Stimulated activated CD8-positive, alpha-beta memory T cell treated with anti-CD3 and anti-CD28 coated beads, Interleukin-12 subunit alpha, Interleukin-12 subunit beta, amount 100 ng/mL, for 1 hour (primary cell): ENCODE results near the gene DBH.

Source experiments
- DNase-seq: peaks from one replicate; pipeline ENCODE4 v3.0.0-alpha.2; 2020; ENCODE audit warnings: low read depth

Gene DBH

GRCh38 chr9:133701981-133702797 lies 66.0 kb downstream of the DBH start:
- DNase-seq = peak; percentile 37

DNA sequence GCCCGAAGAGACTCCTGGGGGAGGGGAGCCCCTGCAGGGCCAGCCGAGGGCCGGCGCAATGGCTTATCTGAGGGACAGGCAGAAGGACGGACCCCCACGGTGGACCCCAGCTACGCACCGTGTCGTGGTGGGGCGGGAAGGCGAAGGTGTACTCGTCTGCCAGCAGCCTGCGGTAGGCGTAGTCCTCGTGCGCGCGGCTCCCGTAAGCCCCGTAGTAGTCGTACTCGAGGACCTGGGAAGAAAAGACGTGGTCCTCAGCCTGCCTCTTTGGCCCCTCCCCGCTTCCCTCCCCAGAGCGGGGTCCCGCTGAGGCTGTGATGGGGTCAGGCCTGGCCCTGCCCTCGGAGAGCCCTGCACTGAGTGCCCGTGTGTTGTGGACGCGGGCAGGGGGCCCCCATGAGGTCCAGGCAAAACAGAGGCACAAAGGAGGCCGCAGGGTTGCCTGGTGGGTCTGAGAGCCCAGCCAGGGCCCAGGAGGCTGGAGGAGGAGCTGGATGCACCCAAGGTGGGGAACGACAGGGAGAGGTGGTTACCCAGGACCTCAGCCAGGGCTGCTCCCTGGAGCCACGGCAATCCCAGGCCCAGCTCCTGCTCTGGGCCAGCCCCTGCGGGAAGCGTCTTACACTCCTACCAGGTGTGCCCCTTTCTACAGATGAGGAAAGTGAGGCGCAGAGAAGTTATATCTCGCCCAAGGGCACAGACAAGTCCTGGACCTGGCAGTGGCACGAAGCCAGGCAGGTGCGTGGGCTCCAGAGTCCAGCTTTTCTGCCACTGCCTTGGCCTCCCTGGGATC lies 66.8 kb downstream of the DBH start:
- no peak for DNase-seq

DNA sequence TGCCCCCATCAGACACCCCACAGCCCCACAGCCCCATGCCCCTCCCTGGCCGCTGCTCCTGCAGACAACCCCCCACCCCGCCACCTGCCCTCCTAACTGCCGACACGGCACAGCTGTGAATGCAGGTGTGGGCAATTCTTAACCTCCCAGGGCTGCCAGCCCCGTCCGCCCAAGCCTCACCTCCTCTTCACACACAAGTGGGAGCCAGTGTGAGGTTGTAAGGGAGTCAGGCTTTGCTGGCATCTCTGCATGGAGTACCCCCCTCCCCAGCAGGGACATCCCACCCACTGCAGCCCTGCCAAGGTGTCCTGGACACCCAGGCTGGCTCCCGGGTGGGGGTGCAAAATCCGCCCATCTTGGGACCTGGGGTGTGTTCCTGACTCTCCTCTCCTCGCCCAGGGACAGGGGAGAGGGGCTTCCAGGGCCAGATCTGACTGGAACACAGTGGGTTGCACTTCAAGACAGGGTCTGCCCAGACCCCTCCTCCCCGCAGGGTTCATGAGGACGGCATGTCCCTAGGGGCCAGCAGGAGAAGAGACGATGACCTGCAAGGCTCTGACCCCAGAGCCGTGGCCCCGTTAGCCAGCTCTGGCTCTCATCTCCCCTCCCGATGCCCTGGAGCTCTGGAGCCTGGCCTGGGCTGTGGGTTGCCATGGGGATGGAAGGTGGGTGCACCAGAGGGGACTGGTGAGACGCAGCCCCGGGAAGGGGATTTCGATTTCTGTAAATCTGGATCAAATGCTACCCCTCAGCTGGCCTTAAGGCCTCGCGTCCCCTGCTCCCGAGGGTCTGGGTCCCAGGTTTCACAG lies 67.6 kb downstream of the DBH start:
- no peak for DNase-seq

DNA sequence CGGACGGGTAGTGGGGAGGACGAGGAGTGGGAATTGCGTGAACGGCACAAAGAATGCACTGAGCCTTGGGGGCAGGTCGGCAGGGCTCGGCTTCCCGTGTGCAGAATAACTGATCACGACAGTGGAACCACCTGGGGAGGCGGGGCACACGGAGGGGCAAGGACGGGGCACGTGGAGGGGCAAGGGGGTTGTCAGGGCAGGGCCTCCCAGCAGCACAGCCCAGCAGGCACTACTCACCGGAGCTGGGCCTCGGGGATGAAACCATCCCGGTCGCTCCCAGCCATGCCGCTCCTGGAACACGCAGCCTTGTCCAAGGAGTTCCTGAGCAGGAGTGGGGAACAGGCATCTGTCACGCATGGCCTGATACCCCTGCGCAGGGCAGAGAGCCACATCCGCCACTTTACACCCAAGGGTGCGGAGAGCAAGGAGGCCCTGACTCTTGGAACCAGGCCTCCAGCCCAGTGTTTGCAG lies 68.6 kb downstream of the DBH start:
- DNase-seq = no peak

GRCh38 chr9:133705576-133705975 lies 69.4 kb downstream of the DBH start:
- DNase-seq = no peak

GRCh38 chr9:133706307-133707050 lies 70.3 kb downstream of the DBH start:
- no peak for DNase-seq

GRCh38 chr9:133707065-133707762 lies 71.1 kb downstream of the DBH start:
- no peak for DNase-seq

- no peak for DNase-seq
These were observed 71.6 kb downstream of the DBH start for GRCh38 chr9:133707763-133708245.

- no peak for DNase-seq
These were observed 72.3 kb downstream of the DBH start for GRCh38 chr9:133708246-133709014.
